ENCODE data around the gene SLC46A1. TPM values are rescaled to one million over a fixed set of nuclear protein-coding genes. Genes with fewer than 3 reads are reported as not detected.

The SLC46A1 gene
- total RNA-seq, 2 experiments from 2014 or later, result 1.5 to 2.2 TPM

- Histone ChIP-seq H3K9me2 (ENCODE audit: insufficient read depth, low read length) (no peaks in the 10 kb centered on the region), H3K9me3 (ENCODE audit: low read length) (no peaks in the 10 kb centered on the region), H2AFZ (ENCODE audit: low read length) (no peak overlapping the region), H3K4me1 (ENCODE audit: insufficient read depth, low read length, poor library complexity, severe bottlenecking) (no peaks in the 10 kb centered on the region), H3K79me2 (ENCODE audit: insufficient read depth, low read depth, low read length) (no peaks in the 10 kb centered on the region), H3K36me3 (ENCODE audit: insufficient read depth, low read length) (no peaks in the 10 kb centered on the region), H3K27ac (ENCODE audit: low read depth, low read length, poor library complexity, severe bottlenecking) (no peak overlapping the region), H3K4me3 (ENCODE audit: low read depth, low read length, poor library complexity, severe bottlenecking) (no peak overlapping the region), H4K20me1 (ENCODE audit: insufficient read depth, low read length) (no peaks in the 10 kb centered on the region), H3K4me2 (ENCODE audit: low read length) (no peak overlapping the region)
- BruUV-seq (replicated peaks), result no TSS peak
- intact Hi-C loops (cut with micrococcal nuclease; ENCODE audit: unreplicated experiment), result no loop called here
- no peak for DNase-seq (ENCODE audit: low spot score)
- POLR2A ChIA-PET, result no interaction called here
- TF ChIP-seq EZH2phosphoT487 (IDR thresholded peaks at IDR 0.05; ENCODE audit: borderline replicate concordance, low read depth, low read length) (no peak), CTCF (conservative IDR thresholded peaks at IDR 0.05; ENCODE audit: low read length) (no peak)
- CTCF ChIA-PET (ENCODE audit: unreplicated experiment), result interaction anchor here (0.5 kb wide), 1 partner anchor 53 kb away, joined by 3 read pairs; no protein-coding TSS in a partner anchor
These were observed 1.3 kb upstream of the SLC46A1 start for GRCh38 chr17:28407130-28407973.

GRCh38 chr17:28406473-28406814, 432 bp upstream of the SLC46A1 start:
- H3K79me2 ChIP-seq (ENCODE audit: insufficient read depth, low read depth, low read length), result no peaks in the 10 kb centered on the region
- BruUV-seq (replicated peaks), result no TSS peak
- TF ChIP-seq EZH2phosphoT487 (IDR thresholded peaks at IDR 0.05; ENCODE audit: borderline replicate concordance, low read depth, low read length), result no peak
- no peak for TF ChIP-seq CTCF (conservative IDR thresholded peaks at IDR 0.05; ENCODE audit: low read length)
- H3K4me1 ChIP-seq (ENCODE audit: insufficient read depth, low read length, poor library complexity, severe bottlenecking), result no peaks in the 10 kb centered on the region
- ChIA-PET CTCF (ENCODE audit: unreplicated experiment) (no interaction called here), POLR2A (no interaction called here)
- no peak for DNase-seq (ENCODE audit: low spot score)
- H2AFZ ChIP-seq (ENCODE audit: low read length), result no peak overlapping the region
- intact Hi-C loops (cut with micrococcal nuclease; ENCODE audit: unreplicated experiment), result no loop called here
- H3K36me3 ChIP-seq (ENCODE audit: insufficient read depth, low read length), result no peaks in the 10 kb centered on the region
- no peaks in the 10 kb centered on the region for H4K20me1 ChIP-seq (ENCODE audit: insufficient read depth, low read length)
- no peaks in the 10 kb centered on the region for H3K9me3 ChIP-seq (ENCODE audit: low read length)
- peak overlapping the region; percentile 59; the same call in 1 of the 2 replicates for H3K4me2 ChIP-seq (ENCODE audit: low read length)
- H3K27ac ChIP-seq (ENCODE audit: low read depth, low read length, poor library complexity, severe bottlenecking), result no peak overlapping the region
- H3K9me2 ChIP-seq (ENCODE audit: insufficient read depth, low read length), result no peaks in the 10 kb centered on the region
- H3K4me3 ChIP-seq (ENCODE audit: low read depth, low read length, poor library complexity, severe bottlenecking), result no peak overlapping the region
